M059J (cell line): Measurements from ENCODE around the gene GRAMD4. TPM values are rescaled to one million over a fixed set of nuclear protein-coding genes. Genes with fewer than 3 reads are reported as not detected.

Experiments
- DNase-seq: peaks from one replicate; pipeline ENCODE4 v3.0.0-alpha.2; 2012; ENCODE audit warnings: low read depth
- total RNA-seq: library from RNA; depleted of rRNA; stranded (reverse); fragments of >200 nt; shearing (Covaris generic); gene quantifications from 2 replicates; pipeline ENCODE4 v1.2.3, GENCODE V29; 2014

GRAMD4 gene
- total RNA-seq, 1 experiment from 2014 or later, result 7.9 TPM

GRCh38 chr22:46598224-46598623 lies 22.0 kb upstream of the GRAMD4 start:
- no peak for DNase-seq

GRCh38 chr22:46598737-46599424 lies 21.3 kb upstream of the GRAMD4 start:
- DNase-seq, result no peak

- no peak for DNase-seq
Measured at GRCh38 chr22:46600273-46600796, 19.9 kb upstream of the GRAMD4 start.

- DNase-seq, result no peak
Measured at GRCh38 chr22:46602025-46602424, 18.2 kb upstream of the GRAMD4 start.

- DNase-seq, result no peak
Measured at GRCh38 chr22:46604306-46604690, 15.9 kb upstream of the GRAMD4 start.

GRCh38 chr22:46605117-46605516 lies 15.1 kb upstream of the GRAMD4 start:
- DNase-seq, result no peak

DNA sequence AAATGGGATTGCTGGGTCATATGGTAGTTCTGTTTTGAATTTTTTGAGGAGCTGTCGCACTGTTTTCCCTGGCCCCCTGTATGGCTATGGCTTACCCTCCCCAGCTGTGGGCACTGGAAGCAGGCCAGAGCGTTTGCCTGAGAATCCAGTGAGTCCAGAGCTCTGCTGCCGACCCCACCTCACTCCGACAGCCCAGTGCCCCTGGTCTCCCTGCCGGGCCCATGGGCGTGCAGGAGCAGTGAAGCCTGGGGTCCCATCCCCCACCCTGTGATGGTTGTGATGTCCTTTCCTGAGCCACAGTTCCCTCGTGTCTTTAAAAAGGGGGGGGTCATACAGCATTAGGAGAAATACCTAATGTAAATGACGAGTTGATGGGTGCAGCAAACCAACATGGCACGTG lies 13.3 kb upstream of the GRAMD4 start:
- DNase-seq, result no peak

DNA sequence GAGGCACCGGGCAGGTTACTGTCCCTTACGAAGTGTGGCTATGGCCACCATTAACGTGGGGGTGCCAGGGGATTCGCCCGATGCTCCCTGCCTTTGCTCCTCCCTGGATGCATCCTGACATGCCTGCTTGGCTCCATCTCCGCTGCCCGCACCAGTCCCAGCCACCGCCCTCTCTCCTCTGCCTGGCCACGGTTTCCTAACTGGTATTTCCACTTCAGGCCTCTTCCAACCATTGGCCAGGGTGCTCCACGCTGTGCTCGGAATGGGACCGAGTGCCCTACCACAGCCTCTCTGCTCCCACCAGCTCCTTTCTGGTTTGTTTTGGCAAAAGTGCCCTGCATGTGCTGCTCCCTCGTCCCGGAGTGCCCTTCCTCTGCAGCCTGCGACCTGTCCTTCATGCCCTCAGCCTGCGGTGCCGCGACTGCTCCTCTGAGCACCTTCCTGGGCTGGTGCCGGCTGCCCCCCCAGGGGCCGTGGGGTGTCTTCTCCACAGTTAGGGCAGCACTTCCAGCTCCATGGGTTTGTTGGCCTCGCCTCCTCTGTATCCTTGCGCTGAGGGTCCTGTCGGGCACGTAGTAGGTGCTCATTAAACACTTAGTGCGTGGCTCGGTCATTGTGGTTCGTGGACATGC lies 12.6 kb upstream of the GRAMD4 start:
- no peak for DNase-seq

DNA sequence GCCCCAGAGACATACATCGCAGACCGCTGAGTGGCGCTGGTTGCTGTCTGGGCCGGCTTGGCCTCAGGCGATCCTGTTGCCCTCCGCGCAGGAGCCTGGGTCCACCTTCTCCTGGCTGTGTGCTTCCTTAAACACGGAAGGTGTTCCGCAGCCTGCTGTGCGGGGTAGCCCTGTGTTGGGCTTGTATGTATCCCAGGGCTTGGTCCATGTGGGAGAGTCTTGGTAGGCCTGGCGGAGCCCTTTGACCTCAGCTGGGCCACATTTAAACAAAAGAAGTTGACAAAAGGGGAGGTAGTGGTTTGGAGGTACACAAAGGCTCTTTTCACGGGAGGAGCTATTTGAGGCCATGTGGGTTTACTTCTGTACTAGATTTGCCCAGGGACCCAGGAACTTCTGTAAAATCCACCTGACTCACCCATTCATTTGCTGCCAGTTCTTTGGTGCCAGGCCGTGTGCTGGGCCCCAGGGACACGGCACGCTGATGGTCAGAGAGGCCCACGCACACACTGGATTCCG lies 11.0 kb upstream of the GRAMD4 start:
- DNase-seq, result no peak

- DNase-seq, result no peak
Measured at GRCh38 chr22:46609724-46610201, 10.4 kb upstream of the GRAMD4 start.

GRCh38 chr22:46610356-46610755 lies 9.8 kb upstream of the GRAMD4 start:
- no peak for DNase-seq

DNA sequence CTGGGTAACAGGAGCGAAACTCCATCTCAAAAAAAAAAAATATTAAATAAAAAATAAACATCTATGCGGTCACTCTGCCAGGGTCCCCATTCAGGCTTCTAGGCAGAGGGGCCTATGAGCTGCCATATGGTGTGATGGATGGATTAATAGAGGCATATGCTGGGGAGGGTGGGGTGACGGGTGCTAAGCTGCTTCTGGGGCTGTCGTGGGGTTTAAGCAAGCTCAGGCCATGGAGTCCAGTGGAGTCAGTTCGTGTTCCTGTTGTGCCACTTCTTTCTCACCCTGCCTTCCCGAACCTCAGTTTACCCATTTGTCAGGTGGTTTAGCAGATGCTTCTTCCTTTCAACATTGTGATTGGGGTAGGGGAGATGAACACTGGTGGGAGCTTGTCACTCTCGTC lies 9.0 kb upstream of the GRAMD4 start:
- DNase-seq, result no peak

GRCh38 chr22:46612341-46612903 lies 7.8 kb upstream of the GRAMD4 start:
- DNase-seq, result no peak

DNA sequence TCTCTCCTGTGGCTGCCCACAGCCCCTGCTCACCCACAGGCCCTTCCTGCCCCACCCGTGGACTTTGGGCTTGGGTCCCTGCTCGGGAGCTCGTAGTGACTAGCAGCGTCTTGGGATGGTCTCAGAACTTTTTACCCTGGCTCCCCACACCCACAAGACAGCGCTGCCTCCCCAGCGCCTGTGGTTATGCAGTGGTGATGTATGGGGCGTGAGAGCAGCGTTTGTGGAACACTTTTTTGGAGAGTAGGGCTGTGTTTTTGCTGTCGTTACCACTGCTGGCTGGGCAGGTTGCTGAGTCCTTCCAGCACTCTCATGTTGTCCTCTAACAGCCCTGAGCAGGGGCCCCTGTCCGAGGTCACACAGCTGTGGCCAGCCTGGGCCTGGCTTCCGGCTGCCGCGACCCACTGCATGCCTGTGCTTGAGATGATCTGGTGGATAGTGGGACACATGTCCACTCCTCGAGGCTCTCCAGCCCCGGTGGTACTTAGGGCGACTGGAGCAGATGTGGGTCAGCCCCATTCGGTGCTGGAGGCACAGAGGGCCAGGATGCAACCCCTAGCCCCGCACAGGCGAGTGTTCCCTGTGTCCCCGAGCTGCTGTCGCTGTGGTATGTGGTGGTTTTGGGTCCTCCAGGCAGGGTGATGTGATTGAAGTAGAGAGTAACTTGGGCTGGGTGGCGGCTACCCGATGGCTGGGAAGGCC lies 7.1 kb upstream of the GRAMD4 start:
- DNase-seq, result no peak

- no peak for DNase-seq
Measured at GRCh38 chr22:46613606-46614021, 6.6 kb upstream of the GRAMD4 start.

DNA sequence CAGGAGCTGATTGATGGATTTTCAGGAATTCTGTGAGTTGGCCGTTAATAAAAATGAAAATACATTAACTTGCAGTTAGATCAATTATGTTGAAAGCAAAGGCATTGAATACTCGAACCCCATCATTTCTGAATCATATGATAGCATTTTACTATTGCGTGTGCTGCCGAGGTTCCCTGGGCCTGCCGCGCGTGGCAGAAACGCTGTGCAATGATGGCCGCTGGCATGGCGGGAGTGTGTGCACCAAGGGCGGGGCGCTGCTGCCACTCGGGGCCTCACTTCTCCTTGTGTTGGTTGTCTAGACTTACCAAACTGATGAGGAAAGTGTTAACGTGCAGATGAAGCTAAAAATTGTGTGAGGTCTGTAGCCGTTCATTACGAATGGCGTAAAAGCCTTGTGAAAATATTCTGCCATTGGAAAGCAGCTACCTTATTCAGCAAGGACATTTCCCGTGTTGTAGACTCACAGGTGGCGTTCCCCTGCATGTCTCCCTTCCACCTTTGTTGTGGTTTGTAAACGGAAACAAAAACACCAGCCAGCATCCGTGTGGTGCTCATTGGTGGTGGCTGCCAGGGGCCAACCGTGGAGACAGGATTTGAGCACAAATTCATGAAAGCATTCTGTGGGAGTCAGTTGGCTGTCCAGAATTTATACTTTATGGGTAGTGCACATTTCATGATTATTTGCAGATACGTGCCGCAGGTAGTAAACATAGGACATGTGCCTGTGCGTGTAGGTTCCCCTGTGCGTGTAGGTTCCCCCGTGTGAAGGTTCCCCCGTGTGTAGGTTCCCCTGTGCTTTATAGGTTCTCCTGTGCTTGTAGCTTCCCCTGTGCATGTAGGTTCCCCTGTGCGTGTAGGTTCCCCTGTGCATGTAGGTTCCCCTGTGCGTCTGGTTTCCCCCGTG lies 5.9 kb upstream of the GRAMD4 start:
- no peak for DNase-seq

DNA sequence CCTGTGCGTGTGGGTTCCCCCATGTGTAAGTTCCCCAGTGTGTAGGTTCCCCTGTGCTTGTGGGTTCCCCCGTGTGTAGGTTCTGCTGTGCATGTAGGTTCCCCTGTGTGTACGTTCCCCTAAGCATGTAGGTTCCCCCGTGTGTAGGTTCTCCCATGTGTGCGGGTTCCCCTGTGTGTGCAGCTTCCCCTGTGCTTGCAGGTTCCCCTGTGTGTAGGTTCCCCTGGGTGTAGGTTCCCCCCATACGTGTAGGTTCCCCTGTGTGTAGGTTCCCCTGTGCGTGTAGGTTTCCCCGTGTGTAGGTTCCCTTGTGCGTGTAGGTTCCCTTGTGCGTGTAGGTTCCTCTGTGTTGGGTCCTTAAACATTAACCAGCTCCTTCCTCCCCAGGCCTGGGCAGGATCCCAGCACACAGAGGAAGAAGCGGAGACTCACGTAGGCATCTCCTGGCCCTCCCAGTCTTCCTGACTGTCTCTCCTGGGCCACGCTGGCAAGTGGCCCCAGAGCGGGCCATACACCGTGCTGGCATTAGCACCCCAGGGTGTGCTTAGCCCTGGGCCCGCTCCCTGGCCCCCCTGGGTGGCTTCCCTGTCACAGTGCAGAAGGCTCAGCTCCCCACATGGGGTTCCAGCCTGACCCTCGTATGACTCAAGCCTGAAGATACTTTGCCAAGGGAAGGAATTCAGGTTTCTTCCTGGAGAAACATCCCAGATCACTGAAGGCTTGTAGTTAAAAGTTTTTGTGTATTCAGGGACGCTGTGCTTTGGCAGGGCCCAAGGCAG lies 2.8 kb upstream of the GRAMD4 start:
- DNase-seq, result no peak

DNA sequence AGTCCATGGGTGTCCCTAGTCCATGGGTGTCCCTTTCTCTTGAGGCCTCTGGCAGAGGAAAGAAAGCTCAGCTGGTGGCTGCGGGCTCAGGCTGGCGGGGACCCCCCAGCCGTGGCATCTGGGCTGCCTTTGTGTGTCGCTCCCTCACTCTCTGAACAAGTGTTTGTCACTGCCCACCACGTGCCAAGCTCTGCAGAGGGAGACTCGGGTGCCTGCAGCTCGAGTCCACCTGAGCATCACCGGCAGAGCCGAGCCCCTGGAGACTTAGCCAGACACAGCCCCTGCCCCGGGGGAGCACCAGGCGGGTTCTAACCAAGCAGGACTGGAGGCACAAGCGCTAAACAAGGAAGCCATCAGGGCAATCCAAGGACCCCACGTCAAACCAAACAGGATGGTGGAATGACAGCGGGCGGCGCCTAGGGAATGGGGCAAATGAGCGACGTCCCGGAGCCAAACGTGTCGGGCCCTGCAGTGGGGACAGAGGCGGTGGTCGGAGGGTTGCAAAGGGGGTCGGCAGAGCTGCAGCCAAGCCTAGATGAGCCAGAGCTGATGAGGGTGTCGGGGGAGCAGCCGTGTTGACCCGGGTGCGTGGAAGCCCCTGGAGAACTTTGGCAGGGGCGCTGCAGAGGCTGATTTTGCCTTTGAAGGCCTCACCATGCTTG lies 2.1 kb upstream of the GRAMD4 start:
- no peak for DNase-seq

DNA sequence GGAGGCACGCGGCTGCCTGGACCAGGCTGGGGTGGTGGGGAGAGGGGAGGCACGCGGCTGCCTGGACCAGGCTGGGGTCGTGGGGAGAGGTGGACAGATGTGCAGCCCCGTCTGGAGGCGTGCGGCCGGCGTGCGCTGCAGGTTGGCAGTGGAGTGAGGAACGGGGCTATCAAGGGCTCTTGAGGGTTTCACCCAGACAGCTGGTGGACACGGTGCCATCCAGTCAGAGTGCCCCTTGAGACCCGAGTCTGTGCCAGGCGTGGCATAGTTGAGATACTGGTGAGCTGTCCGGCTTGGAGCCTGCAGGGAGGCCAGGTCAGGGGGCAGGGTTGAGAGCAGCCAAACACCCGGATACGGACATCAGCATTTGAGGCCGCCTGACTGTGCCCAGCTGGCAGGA lies 1.5 kb upstream of the GRAMD4 start:
- DNase-seq, result no peak
